Head of caudate nucleus (tissue), 42 donors: ENCODE measurements around the gene INHA.
A peak's percentile ranks its signal among the peaks of the same experiment; 100 is the strongest.

Experiments
- DNase-seq, 42 donors: peaks; one replicate each; pipeline versions ENCODE4 v3.0.0 to v3.0.0-alpha.2; 2020 to 2021; ENCODE audit warnings: mixed read lengths in 7 of 42
- intact Hi-C: fragments of 100-400 bp; cut with DNase I; formaldehyde crosslinking; loops from one replicate; pipeline ENCODE4 v1.15.0; 2022

The INHA gene

GRCh38 chr2:219553463-219553963 is 18.6 kb upstream of the INHA start:
- intact Hi-C loops: no loop called here

GRCh38 chr2:219554350-219554749 is 17.8 kb upstream of the INHA start:
- no peak for DNase-seq
- intact Hi-C loops: no loop called here

More at GRCh38 chr2:219553463-219553963, 18.6 kb upstream of the INHA start:
- DNase-seq: no peak

GRCh38 chr2:219555956-219556355 is 16.2 kb upstream of the INHA start:
- intact Hi-C loops: no loop called here
- no peak for DNase-seq

GRCh38 chr2:219556413-219556812 is 15.7 kb upstream of the INHA start:
- intact Hi-C loops: no loop called here
- no peak for DNase-seq

- no peak for DNase-seq
- intact Hi-C loops: no loop called here
Observed at GRCh38 chr2:219557320-219557719, 14.8 kb upstream of the INHA start.

- intact Hi-C loops: no loop called here
- no peak for DNase-seq
Observed at GRCh38 chr2:219557791-219558785, 14.0 kb upstream of the INHA start.

- intact Hi-C loops: no loop called here
- DNase-seq: no peak
Observed at GRCh38 chr2:219559156-219559915, 12.8 kb upstream of the INHA start.

GRCh38 chr2:219560037-219560892 is 11.8 kb upstream of the INHA start:
- peak in 2 of 42 donors; percentile 9 for DNase-seq
- intact Hi-C loops: no loop called here

- intact Hi-C loops: no loop called here
- no peak for DNase-seq
Observed at GRCh38 chr2:219560893-219561178, 11.3 kb upstream of the INHA start.

GRCh38 chr2:219561179-219562048 is 10.7 kb upstream of the INHA start:
- intact Hi-C loops: no loop called here
- peak in 1 of 42 donors; percentile 7 for DNase-seq

GRCh38 chr2:219562049-219563020 is 9.8 kb upstream of the INHA start:
- intact Hi-C loops: no loop called here
- DNase-seq: peak in 1 of 42 donors; percentile 22

- peak in 1 of 42 donors; percentile 12 for DNase-seq
- intact Hi-C loops: no loop called here
Observed at GRCh38 chr2:219563271-219563928, 8.7 kb upstream of the INHA start.

- no peak for DNase-seq
Observed at GRCh38 chr2:219565130-219566080, 6.7 kb upstream of the INHA start.

GRCh38 chr2:219566640-219567039 is 5.5 kb upstream of the INHA start:
- intact Hi-C loops: no loop called here

More at GRCh38 chr2:219565130-219566080, 6.7 kb upstream of the INHA start:
- intact Hi-C loops: no loop called here

GRCh38 chr2:219567131-219567530 is 5.0 kb upstream of the INHA start:
- no peak for DNase-seq
- intact Hi-C loops: no loop called here

More at GRCh38 chr2:219566640-219567039, 5.5 kb upstream of the INHA start:
- no peak for DNase-seq
